Effector CD4-positive, alpha-beta T cell (primary cell): Measurements from ENCODE around the gene SPIB.

ENCODE experiments used
- DNase-seq: peaks from one replicate; pipeline ENCODE4 v3.0.0-alpha.2; 2020

SPIB gene

GRCh38 chr19:50392759-50393158 is 26.0 kb upstream of the SPIB start:
- DNase-seq: no peak

DNA sequence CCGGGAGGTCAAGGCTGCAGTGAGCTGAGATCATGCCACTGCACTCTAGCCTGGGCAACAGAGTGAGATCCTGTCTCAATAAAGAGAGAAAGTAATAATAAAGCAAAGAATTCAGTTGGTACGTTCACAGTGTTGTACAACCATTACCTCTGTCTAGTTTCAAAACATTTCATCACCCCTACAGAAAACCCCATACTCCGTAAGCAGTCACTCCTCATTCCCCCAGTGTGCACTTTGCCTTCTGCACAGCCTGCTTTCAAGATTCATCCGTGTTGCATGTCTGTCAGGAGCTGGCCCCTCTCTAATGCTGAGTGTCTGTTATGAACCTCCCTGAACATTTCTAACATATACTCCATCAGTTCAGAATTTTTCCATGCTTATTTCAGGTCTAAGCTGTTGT is 25.1 kb upstream of the SPIB start:
- no peak for DNase-seq

DNA sequence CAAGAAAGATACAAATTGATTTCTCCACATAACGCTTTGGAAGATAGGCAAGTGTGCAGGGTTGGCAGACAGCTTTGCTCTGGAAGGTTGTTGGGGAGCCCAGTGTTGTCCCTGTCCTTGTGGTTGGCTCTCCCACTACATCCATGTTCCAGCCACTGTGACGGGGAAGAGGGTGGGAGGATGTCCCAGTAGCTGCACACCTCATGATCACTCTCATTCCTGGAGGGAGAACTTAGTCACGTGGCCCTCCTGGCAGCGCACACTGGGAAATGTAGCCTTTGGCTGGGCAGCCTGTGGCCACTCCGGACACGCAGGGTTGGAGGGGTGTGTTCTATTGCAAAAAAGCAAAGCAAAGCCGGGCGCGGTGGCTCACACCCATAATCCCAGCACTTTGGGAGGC is 24.7 kb upstream of the SPIB start:
- DNase-seq: no peak

DNA sequence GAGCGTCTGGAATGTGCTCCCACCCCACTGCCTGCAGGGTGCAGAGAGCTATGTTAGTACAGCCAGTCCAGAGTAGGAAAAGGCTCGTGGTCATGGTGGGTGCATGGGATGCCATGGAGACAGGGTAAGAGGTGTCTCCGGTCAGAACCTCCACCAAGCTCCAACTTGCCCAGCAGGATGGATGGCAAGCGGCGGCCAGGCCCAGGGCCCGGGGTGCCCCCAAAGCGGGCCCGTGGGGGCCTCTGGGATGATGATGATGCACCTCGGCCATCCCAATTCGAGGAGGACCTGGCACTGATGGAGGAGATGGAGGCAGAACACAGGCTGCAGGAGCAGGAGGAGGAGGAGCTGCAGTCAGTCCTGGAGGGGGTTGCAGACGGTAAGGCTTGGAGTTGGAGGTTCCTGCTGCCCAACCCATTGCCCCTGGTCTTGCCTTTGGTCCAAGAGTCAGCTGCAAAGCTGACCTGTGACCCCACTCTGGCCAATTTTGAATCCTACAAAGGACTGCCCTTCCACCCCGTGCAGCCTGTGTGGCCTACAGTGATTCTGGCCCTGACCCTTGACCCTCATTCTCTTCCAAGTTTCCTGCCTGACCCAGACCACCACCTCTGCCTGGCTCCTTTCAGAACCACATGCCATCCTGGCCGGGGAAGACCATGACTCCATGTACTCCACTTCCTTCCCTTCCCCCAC is 19.9 kb upstream of the SPIB start:
- no peak for DNase-seq

- no peak for DNase-seq
These were observed 19.4 kb upstream of the SPIB start for GRCh38 chr19:50399368-50399745.

DNA sequence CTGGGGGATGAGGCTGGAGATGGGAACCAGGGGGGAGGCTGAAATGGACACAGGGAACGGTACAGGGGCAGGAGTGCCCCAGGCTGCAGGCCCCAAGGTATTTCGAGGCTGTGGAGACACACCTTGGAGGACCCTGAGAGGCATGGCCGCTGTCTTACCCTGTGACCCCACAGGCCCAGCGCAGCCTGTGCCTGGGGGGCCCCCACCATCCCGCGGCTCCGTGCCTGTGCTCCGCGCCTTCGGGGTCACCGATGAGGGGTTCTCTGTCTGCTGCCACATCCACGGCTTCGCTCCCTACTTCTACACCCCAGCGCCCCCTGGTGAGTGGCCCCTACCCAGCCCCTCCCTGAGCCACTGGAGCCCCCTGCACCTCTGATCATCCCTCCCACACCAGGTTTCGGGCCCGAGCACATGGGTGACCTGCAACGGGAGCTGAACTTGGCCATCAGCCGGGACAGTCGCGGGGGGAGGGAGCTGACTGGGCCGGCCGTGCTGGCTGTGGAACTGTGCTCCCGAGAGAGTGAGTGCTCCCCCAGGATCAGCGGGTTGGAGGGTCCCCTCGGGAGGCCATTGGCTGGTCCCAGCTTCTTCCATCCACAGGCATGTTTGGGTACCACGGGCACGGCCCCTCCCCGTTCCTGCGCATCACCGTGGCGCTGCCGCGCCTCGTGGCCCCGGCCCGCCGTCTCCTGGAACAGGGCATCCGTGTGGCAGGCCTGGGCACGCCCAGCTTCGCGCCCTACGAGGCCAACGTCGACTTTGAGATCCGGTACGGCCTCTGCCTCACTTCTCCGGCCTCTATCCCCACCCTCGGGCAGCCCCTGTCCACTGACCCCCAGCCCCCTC is 16.9 kb upstream of the SPIB start:
- no peak for DNase-seq

GRCh38 chr19:50402544-50403301 is 16.0 kb upstream of the SPIB start:
- no peak for DNase-seq

- no peak for DNase-seq
These were observed 12.4 kb upstream of the SPIB start for GRCh38 chr19:50406156-50406820.

DNA sequence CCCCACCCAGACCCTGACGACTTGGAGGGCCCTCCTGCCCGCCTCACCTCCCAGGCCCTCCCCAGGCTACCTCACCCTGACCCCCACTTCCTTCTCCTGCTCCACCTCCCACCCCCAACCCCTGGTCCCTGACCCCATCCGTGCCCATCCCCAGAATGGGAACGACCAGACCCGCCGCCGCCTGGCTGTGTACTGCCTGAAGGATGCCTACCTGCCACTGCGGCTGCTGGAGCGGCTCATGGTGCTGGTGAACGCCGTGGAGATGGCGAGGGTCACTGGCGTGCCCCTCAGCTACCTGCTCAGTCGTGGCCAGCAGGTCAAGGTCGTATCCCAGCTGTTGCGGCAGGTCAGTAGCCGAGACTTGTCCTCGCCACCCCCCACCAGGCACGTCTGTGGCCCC is 11.9 kb upstream of the SPIB start:
- no peak for DNase-seq

DNA sequence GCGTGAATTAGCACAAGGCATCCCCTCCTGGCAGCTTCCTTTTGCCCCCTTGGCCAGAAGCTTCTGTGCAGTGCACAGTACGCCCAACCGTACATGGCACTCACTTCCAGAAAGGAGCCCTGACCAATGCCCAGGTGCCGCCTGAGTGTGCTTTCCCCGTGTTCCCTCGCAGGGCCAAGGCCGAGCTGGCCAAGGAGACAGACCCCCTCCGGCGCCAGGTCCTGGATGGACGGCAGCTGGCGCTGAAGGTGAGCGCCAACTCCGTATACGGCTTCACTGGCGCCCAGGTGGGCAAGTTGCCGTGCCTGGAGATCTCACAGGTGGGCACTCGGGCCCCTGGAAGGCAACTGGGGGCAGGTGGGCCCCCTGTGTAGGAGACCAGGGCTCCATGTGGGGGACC is 9.4 kb upstream of the SPIB start:
- DNase-seq: no peak

- no peak for DNase-seq
These were observed 8.6 kb upstream of the SPIB start for GRCh38 chr19:50410109-50410508.

- no peak for DNase-seq
These were observed 6.3 kb upstream of the SPIB start for GRCh38 chr19:50412419-50412818.

DNA sequence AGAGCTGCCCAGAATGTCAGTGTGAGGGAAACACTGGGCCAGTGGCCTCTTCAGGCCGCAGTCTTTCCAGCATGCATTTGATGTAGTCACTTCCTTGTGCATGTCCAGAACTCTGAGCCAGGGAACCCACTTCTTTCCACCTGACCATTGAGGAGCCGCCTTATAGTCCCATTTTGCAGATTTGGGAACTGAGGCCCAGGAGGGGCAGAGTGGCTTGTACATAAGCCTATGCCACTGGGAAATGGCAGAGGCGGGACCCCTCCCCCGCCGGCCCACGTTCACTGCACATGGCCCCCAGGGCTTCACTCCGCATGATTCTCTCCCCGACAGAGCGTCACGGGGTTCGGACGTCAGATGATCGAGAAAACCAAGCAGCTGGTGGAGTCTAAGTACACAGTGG is 5.6 kb upstream of the SPIB start:
- DNase-seq: no peak

- no peak for DNase-seq
These were observed 5.2 kb upstream of the SPIB start for GRCh38 chr19:50413531-50413930.

DNA sequence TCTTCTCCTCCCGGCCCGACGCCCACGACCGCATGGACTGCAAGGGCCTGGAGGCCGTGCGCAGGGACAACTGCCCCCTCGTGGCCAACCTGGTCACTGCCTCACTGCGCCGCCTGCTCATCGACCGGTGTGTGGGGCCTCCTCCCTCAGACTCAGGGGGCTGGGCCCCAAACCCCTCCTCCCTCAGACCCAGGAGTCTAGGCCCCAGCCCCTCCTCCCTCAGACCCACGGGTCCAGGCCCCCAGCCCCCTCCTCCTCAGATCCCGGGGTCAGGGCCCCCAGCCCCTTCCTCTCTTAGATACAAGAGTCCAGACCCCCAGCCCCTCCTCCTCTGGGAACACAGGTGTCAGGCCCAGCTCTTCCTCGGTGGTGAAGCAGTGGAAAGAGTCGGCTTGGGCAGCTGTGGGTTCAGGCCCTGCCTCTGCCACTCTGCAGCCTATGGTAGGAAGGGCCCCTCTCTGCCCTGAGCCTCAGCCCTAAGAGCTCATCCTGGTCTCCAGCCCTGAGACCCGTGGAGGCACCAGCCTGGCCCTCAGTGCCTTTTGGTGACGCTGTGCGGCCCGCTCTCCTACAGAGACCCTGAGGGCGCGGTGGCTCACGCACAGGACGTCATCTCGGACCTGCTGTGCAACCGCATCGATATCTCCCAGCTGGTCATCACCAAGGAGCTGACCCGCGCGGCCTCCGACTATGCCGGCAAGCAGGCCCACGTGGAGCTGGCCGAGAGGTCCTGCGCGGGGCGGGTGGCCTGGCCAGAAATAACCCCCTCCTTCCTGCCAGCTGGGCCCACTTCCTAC is 3.7 kb upstream of the SPIB start:
- peak; percentile 67 for DNase-seq

- DNase-seq: no peak
These were observed 3.1 kb upstream of the SPIB start for GRCh38 chr19:50415661-50416033.

DNA sequence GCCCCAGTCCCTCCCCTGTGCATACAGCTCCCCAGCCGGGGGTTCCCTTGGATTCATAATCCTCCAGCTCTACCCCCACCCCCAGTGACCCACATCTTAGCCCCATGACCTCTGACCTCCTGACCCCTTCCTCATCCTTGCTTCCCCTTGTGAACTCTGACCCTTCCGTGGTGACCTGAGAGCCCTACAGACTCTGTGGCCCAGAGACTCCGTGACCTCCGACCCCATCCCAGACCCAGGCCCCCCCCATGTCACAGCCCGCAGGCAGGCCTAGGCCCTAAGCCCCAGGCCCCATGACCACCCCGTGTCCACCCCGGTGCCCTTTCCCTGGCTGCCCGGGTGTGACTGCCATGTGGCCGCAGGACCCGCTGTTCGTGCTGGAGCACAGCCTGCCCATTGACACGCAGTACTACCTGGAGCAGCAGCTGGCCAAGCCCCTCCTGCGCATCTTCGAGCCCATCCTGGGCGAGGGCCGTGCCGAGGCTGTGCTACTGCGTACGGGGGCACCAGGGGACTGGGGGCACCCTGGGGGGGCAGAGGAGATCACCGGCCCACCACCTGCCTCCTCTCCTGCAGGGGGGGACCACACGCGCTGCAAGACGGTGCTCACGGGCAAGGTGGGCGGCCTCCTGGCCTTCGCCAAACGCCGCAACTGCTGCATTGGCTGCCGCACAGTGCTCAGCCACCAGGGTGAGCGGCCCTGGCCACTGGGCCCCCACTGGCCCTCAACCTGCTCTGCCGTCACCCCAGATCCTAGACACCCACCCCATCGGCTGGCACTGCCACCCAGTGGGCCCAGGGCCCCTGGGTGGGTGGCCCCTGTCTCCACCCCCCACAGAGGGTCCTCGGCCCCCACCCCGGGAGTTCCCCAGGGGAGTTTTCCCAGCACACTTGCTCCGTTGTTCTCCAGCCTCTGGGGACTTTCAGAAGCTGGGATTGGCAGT is 2.4 kb upstream of the SPIB start:
- no peak for DNase-seq

- no peak for DNase-seq
These were observed 1.3 kb upstream of the SPIB start for GRCh38 chr19:50417111-50418081.

- no peak for DNase-seq
These were observed 363 bp downstream of the SPIB start for GRCh38 chr19:50419022-50419579.
